ENCODE results near the gene ORC2.

The ORC2 gene

DNA sequence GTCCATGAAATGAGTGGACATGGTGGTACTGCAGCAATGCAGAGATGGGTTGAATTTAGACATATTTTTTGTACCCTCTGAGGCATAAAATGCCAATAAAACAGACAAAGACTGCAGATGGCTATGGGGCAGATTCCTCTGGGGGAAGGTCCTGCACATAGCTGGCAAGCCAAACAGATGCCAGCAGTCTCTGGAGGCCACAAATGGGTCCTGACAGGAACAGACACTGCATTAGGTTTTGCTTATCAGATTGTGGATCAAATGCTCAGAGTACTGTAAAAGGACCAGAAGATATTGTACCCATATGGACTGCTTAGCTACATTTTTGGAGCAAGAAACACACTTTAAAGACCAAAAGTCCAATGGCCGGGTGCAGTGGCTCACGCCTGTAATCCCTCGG is 40.9 kb upstream of the ORC2 start:
- TF ChIP-seq POLR2AphosphoS5 (IDR thresholded peaks at IDR 0.05; ENCODE audit: low read depth, low read length): no peak
- TF ChIP-seq SIN3A (IDR thresholded peaks at IDR 0.05; ENCODE audit: borderline replicate concordance, insufficient read depth, low read length): no peak
- TF ChIP-seq FOXP2 (optimal IDR thresholded peaks at IDR 0.05; ENCODE audit: borderline replicate concordance, extremely low read depth, extremely low read length, insufficient read depth): no peak
- no peak for TF ChIP-seq TAF1 (IDR thresholded peaks at IDR 0.05; ENCODE audit: borderline replicate concordance, insufficient read depth, low read length)
- TF ChIP-seq, protein P1, sequence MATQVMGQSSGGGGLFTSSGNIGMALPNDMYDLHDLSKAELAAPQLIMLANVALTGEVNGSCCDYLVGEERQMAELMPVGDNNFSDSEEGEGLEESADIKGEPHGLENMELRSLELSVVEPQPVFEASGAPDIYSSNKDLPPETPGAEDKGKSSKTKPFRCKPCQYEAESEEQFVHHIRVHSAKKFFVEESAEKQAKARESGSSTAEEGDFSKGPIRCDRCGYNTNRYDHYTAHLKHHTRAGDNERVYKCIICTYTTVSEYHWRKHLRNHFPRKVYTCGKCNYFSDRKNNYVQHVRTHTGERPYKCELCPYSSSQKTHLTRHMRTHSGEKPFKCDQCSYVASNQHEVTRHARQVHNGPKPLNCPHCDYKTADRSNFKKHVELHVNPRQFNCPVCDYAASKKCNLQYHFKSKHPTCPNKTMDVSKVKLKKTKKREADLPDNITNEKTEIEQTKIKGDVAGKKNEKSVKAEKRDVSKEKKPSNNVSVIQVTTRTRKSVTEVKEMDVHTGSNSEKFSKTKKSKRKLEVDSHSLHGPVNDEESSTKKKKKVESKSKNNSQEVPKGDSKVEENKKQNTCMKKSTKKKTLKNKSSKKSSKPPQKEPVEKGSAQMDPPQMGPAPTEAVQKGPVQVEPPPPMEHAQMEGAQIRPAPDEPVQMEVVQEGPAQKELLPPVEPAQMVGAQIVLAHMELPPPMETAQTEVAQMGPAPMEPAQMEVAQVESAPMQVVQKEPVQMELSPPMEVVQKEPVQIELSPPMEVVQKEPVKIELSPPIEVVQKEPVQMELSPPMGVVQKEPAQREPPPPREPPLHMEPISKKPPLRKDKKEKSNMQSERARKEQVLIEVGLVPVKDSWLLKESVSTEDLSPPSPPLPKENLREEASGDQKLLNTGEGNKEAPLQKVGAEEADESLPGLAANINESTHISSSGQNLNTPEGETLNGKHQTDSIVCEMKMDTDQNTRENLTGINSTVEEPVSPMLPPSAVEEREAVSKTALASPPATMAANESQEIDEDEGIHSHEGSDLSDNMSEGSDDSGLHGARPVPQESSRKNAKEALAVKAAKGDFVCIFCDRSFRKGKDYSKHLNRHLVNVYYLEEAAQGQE (IDR thresholded peaks at IDR 0.05; ENCODE audit: insufficient read depth in 1 of 2, low read depth in 2 of 2, low read length in 2 of 2): no peak

DNA sequence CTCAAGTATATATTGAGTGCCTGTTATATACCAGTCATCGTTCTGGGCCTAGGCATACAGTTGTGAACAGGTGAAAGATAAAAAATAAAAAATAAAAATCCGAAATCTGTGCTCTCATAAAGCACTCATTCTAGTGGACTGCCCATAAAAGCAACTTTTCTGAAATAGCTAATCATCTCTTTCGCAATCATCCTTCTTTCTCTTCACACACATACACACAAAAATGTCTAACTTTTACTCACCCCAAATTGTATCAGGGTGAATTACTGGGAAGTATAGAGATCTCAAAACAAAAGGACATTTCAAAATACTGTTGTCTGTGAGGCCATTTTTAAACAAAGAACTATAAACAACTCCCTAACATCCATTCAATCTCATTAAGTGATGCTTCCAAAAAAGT is 29.6 kb upstream of the ORC2 start:
- TF ChIP-seq SIN3A (IDR thresholded peaks at IDR 0.05; ENCODE audit: borderline replicate concordance, insufficient read depth, low read length) (no peak), FOXP2 (optimal IDR thresholded peaks at IDR 0.05; ENCODE audit: borderline replicate concordance, extremely low read depth, extremely low read length, insufficient read depth) (no peak), POLR2AphosphoS5 (IDR thresholded peaks at IDR 0.05; ENCODE audit: low read depth, low read length) (no peak), TAF1 (IDR thresholded peaks at IDR 0.05; ENCODE audit: borderline replicate concordance, insufficient read depth, low read length) (no peak)
- TF ChIP-seq, protein P1 (IDR thresholded peaks at IDR 0.05; ENCODE audit: insufficient read depth in 1 of 2, low read depth in 2 of 2, low read length in 2 of 2): no peak

GRCh38 chr2:200987137-200987536 is 23.7 kb upstream of the ORC2 start:
- no peak for TF ChIP-seq FOXP2 (optimal IDR thresholded peaks at IDR 0.05; ENCODE audit: borderline replicate concordance, extremely low read depth, extremely low read length, insufficient read depth)
- TF ChIP-seq TAF1 (IDR thresholded peaks at IDR 0.05; ENCODE audit: borderline replicate concordance, insufficient read depth, low read length): no peak
- no peak for TF ChIP-seq SIN3A (IDR thresholded peaks at IDR 0.05; ENCODE audit: borderline replicate concordance, insufficient read depth, low read length)
- no peak for TF ChIP-seq POLR2AphosphoS5 (IDR thresholded peaks at IDR 0.05; ENCODE audit: low read depth, low read length)
- TF ChIP-seq, protein P1 (IDR thresholded peaks at IDR 0.05; ENCODE audit: insufficient read depth in 1 of 2, low read depth in 2 of 2, low read length in 2 of 2): no peak

DNA sequence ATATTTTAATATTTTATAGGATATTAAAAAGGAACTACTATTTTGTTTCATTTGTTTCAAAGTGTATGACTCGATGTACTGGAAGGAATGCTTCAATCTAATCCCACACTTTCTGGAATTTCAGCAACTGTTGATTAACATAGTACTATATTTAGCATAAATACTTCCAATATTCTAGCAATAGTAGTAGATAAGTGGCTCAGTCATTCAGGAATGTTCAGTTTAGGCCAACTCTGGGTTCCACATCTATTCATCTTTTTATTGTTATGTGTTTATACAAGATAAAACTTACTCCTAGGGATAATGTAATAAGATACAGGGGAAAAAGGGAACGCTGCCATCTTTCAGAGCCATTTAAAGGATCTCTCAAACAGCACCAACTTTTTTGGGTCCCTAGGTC is 22.3 kb upstream of the ORC2 start:
- TF ChIP-seq TAF1 (IDR thresholded peaks at IDR 0.05; ENCODE audit: borderline replicate concordance, insufficient read depth, low read length) (no peak), FOXP2 (optimal IDR thresholded peaks at IDR 0.05; ENCODE audit: borderline replicate concordance, extremely low read depth, extremely low read length, insufficient read depth) (no peak), POLR2AphosphoS5 (IDR thresholded peaks at IDR 0.05; ENCODE audit: low read depth, low read length) (no peak)
- TF ChIP-seq, protein P1 (IDR thresholded peaks at IDR 0.05; ENCODE audit: insufficient read depth in 1 of 2, low read depth in 2 of 2, low read length in 2 of 2): no peak

- no peak for TF ChIP-seq TAF1 (IDR thresholded peaks at IDR 0.05; ENCODE audit: borderline replicate concordance, insufficient read depth, low read length)
- TF ChIP-seq SIN3A (IDR thresholded peaks at IDR 0.05; ENCODE audit: borderline replicate concordance, insufficient read depth, low read length): no peak
- TF ChIP-seq POLR2AphosphoS5 (IDR thresholded peaks at IDR 0.05; ENCODE audit: low read depth, low read length): no peak
- TF ChIP-seq FOXP2 (optimal IDR thresholded peaks at IDR 0.05; ENCODE audit: borderline replicate concordance, extremely low read depth, extremely low read length, insufficient read depth): no peak
- TF ChIP-seq, protein P1 (IDR thresholded peaks at IDR 0.05; ENCODE audit: insufficient read depth in 1 of 2, low read depth in 2 of 2, low read length in 2 of 2): no peak
These were observed 13.2 kb upstream of the ORC2 start for GRCh38 chr2:200976710-200977109.

Measured in PFSK-1 (cell line).